SJSA1 (cell line): ENCODE results near the gene TRIM14. TPM values are rescaled to one million over a fixed set of nuclear protein-coding genes. Genes with fewer than 3 reads are reported as not detected.
"Not testable (repeated sequence)": the region's sequence is repeated elsewhere in the genome, so short reads cannot be mapped to it uniquely, and the experiment has no call there.

ENCODE experiments used
- DNase-seq, 2 experiments: peaks; one replicate each; pipeline ENCODE4 v3.0.0-alpha.2; 2015 to 2020; ENCODE audit warnings: low spot score in 2 of 2, low read depth in 1 of 2
- H3K27ac ChIP-seq: fragments of 250-450 bp; sonication (Bioruptor Pico); 2 replicates; pipeline ENCODE4 v1.5.1; 2020; ENCODE audit warnings: mild to moderate bottlenecking, moderate library complexity
- H3K27me3 ChIP-seq: fragments of 250-450 bp; sonication (Bioruptor Pico); replicated peaks from 2 replicates; pipeline ENCODE4 v1.5.1; 2020; ENCODE audit warnings: mild to moderate bottlenecking, moderate library complexity
- H3K36me3 ChIP-seq: fragments of 250-450 bp; sonication (Bioruptor Pico); 2 replicates; pipeline ENCODE4 v1.5.1; 2020; ENCODE audit warnings: mild to moderate bottlenecking
- H3K4me1 ChIP-seq: fragments of 250-450 bp; sonication (Bioruptor Pico); replicated peaks from 2 replicates; pipeline ENCODE4 v1.6.1; 2021; ENCODE audit warnings: mild to moderate bottlenecking
- H3K4me3 ChIP-seq: fragments of 250-450 bp; sonication (Bioruptor Pico); 2 replicates; pipeline ENCODE4 v1.5.1; 2020; ENCODE audit warnings: mild to moderate bottlenecking
- H3K9me3 ChIP-seq: fragments of 250-450 bp; sonication (Bioruptor Pico); replicated peaks from 2 replicates; pipeline ENCODE4 v1.5.1; 2020; ENCODE audit warnings: mild to moderate bottlenecking
- total RNA-seq: library from RNA; depleted of rRNA; stranded (reverse); fragments of >200 nt; shearing (Covaris generic); gene quantifications from 2 replicates; pipeline ENCODE4 v1.2.3, GENCODE V29; 2014

Gene TRIM14
- total RNA-seq, 1 experiment from 2014 or later, result 6.5 TPM

- Histone ChIP-seq H3K27me3 (no peaks in the 10 kb centered on the region), H3K36me3 (no peaks in the 10 kb centered on the region), H3K4me1 (no peaks in the 10 kb centered on the region), H3K4me3 (no peak overlapping the region), H3K27ac (no peak overlapping the region), H3K9me3 (no peaks in the 10 kb centered on the region)
- DNase-seq, result no peak
These were observed 26.4 kb downstream of the TRIM14 start for GRCh38 chr9:98092613-98092931.

DNA sequence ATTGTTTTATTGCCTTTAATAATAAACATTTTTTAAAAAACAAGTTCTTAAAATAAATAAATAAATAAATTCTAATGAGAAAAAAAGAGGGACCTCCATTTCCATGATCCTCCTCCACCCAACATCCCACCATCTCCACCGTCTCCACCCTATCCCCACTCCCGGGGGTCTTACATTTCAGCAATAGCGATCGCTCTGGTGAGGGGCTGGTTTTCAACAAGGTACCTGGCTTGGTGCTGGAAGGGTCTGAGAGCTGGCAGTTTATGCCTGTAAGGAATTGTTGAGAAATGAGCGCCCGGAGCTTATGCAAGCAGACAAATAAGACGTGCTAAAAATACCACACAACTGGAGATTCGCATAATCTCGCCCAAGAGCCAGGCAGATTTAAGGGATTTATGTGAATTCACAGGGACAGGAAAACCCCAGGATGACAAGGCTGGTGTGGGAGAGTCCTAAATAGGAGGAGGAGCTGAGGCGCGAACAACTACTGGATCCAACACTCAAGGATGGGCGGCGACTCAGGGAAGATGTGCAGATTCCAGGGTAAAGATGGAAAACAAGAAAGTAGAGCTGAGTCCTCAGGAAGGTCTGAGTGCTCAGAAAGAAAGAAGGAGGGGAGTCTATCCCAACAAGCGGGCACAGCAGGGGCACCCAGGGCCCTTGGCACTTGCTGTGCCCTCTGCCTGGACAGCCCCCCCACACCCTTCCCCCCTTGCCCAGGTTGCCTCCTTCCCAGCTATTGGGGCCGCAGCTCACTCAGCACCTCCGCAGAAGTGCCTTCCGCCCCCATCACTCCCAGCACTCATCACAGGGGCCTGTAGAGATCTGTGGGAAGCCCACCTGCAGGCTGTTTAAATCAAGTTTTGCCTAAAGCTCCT lies 27.0 kb downstream of the TRIM14 start:
- Histone ChIP-seq H3K9me3 (no peaks in the 10 kb centered on the region), H3K36me3 (no peaks in the 10 kb centered on the region), H3K4me1 (no peaks in the 10 kb centered on the region), H3K4me3 (no peak overlapping the region), H3K27ac (no peak overlapping the region), H3K27me3 (no peaks in the 10 kb centered on the region)
- DNase-seq, result no peak

DNA sequence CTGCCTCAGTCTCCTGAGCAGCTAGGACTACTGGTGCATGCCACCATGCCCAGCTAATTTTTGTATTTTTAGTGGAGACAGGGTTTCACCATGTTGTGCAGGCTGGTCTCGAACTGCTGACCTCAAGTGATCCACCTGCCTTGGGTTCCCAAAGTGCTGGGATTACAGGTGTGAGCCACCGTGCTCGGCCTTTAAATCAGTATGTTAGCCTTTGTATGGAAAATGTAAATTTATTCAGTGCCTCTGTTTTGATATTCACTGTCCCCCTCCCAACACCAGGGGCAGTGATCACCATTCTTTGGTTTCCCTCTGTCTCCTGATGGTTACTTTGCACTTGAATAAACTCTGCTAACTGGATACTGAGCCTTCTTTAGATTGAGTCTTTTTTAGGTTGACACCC lies 28.3 kb downstream of the TRIM14 start:
- H3K36me3 ChIP-seq, H3K4me3 ChIP-seq, DNase-seq, H3K9me3 ChIP-seq, H3K27ac ChIP-seq, H3K27me3 ChIP-seq, H3K4me1 ChIP-seq: not testable (repeated sequence)

DNA sequence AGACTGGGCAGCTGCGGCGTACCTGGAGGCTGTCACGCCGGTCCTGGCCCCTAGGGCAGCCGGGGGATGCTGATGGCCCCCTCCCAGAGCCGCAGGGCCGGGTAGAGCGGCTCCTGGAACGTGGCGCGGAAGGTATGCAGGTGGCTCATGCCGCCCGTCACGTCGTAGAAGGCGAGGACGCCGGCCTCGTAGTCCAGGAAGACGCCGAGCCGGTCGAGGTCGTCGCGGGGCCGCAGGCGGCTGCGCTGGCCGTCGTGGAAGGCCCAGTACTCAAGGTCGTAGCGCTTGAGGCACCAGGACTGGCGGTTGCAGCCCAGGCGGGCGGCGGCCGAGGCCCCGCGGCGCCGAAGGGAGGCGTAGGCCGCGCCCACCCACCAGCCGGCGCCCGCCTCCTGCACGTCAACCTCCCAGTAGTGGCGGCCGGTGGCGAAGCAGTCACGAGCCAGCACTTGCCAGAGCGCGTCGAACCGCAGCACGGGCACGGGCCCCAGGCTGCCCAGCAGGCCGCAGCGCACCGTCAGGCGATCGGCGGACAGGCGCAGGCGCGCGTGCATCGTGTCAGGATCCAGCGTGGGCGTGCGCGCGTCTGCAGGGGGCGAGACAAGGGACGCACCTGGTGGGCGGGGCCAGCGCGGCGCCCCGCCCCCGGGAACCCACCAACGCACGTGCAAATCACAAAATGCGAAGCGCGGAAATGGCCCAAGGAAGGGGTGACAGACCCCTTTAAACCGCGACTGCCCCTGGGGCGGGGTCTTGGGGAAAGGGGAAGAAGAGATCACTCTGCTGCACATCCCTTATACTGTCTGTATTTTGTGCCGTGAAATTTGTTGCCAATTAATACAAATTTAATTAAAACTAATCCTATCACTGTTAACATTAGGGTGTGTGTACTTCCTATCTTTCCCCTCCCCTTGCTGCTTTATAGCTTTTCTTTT lies 31.3 kb downstream of the TRIM14 start:
- Histone ChIP-seq H3K4me1 (no peaks in the 10 kb centered on the region), H3K27me3 (no peaks in the 10 kb centered on the region), H3K4me3 (no peak overlapping the region), H3K27ac (no peak overlapping the region), H3K36me3 (peaks cover 13% of the 10 kb centered on the region), H3K9me3 (no peaks in the 10 kb centered on the region)
- no peak for DNase-seq

GRCh38 chr9:98086461-98086860 lies 32.6 kb downstream of the TRIM14 start:
- DNase-seq, result no peak
- Histone ChIP-seq H3K27me3 (no peaks in the 10 kb centered on the region), H3K36me3 (peaks cover 24% of the 10 kb centered on the region), H3K4me1 (no peaks in the 10 kb centered on the region), H3K9me3 (no peaks in the 10 kb centered on the region), H3K27ac (no peak overlapping the region), H3K4me3 (no peak overlapping the region)

- H3K4me1 ChIP-seq, result no peaks in the 10 kb centered on the region
- no peak for DNase-seq
- peaks cover 29% of the 10 kb centered on the region for H3K36me3 ChIP-seq
- no peaks in the 10 kb centered on the region for H3K27me3 ChIP-seq
- H3K9me3 ChIP-seq, result no peaks in the 10 kb centered on the region
- H3K4me3 ChIP-seq, result no peak overlapping the region
- no peak overlapping the region for H3K27ac ChIP-seq
These were observed 33.1 kb downstream of the TRIM14 start for GRCh38 chr9:98085944-98086343.

DNA sequence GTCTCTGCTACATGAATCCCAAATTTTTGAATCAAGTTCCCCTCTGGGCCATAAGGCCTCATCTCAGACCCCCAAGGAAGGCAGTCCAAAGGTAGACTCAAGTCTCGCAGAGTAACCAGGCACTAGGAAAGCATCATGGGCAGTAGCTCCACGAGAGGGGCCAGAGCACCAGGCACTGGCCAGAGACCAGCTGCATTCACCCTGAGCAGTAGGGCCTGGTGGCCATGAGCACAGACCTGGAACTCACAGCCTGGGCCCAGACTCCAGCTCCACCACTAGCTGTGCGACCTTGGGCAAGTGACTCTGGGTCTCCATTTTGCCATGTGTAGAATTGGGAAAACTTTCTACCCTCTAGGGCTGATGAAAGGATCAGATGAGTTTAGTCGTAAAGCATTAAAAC lies 34.0 kb downstream of the TRIM14 start:
- H3K4me1 ChIP-seq, result no peaks in the 10 kb centered on the region
- H3K9me3 ChIP-seq, result no peaks in the 10 kb centered on the region
- H3K4me3 ChIP-seq, result no peak overlapping the region
- peaks cover 38% of the 10 kb centered on the region for H3K36me3 ChIP-seq
- H3K27ac ChIP-seq, result no peak overlapping the region
- DNase-seq, result no peak
- no peaks in the 10 kb centered on the region for H3K27me3 ChIP-seq

DNA sequence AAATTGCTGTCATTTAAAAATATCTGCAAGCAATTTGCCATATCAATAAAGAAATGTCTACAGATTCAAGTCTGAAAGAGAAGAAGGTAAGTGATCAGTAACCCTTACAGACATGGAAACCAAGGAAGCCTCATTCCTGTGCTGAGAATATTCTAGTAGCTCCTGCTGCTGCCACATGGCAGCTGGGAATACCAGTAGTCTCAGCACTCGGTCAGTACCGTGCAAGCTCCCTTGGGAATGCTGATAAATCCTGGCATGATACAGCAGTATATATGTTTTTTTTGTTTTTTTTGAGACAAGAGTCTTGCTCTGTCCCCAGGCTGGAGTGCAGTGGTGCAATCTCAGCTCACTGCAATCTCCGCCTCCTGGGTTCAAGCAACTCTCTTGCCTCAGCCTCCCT lies 34.6 kb downstream of the TRIM14 start:
- Histone ChIP-seq H3K4me3 (no peak overlapping the region), H3K27ac (no peak overlapping the region), H3K27me3 (no peaks in the 10 kb centered on the region), H3K4me1 (no peaks in the 10 kb centered on the region), H3K9me3 (no peaks in the 10 kb centered on the region), H3K36me3 (peaks cover 44% of the 10 kb centered on the region)
- no peak for DNase-seq

GRCh38 chr9:98083566-98084183 lies 35.3 kb downstream of the TRIM14 start:
- peaks cover 46% of the 10 kb centered on the region for H3K36me3 ChIP-seq

GRCh38 chr9:98083061-98083501 lies 35.9 kb downstream of the TRIM14 start:
- H3K36me3 ChIP-seq, result peaks cover 50% of the 10 kb centered on the region
- DNase-seq, result no peak

More at GRCh38 chr9:98083566-98084183, 35.3 kb downstream of the TRIM14 start:
- no peaks in the 10 kb centered on the region for H3K4me1 ChIP-seq
- no peaks in the 10 kb centered on the region for H3K27me3 ChIP-seq
- DNase-seq, result no peak
- H3K4me3 ChIP-seq, result no peak overlapping the region
- H3K9me3 ChIP-seq, result no peaks in the 10 kb centered on the region
- H3K27ac ChIP-seq, result no peak overlapping the region

GRCh38 chr9:98081477-98082219 lies 37.4 kb downstream of the TRIM14 start:
- Histone ChIP-seq H3K27ac (no peak overlapping the region), H3K4me1 (no peaks in the 10 kb centered on the region)
- no peak for DNase-seq

More at GRCh38 chr9:98083061-98083501, 35.9 kb downstream of the TRIM14 start:
- Histone ChIP-seq H3K9me3 (no peaks in the 10 kb centered on the region), H3K4me1 (no peaks in the 10 kb centered on the region), H3K27me3 (no peaks in the 10 kb centered on the region), H3K4me3 (no peak overlapping the region), H3K27ac (no peak overlapping the region)

GRCh38 chr9:98080780-98081179 lies 38.2 kb downstream of the TRIM14 start:
- Histone ChIP-seq H3K27me3 (no peaks in the 10 kb centered on the region), H3K36me3 (peaks cover 60% of the 10 kb centered on the region), H3K4me1 (no peaks in the 10 kb centered on the region), H3K9me3 (no peaks in the 10 kb centered on the region), H3K27ac (no peak overlapping the region), H3K4me3 (no peak overlapping the region)
- DNase-seq, result no peak

More at GRCh38 chr9:98081477-98082219, 37.4 kb downstream of the TRIM14 start:
- H3K36me3 ChIP-seq, result peaks cover 60% of the 10 kb centered on the region
- no peaks in the 10 kb centered on the region for H3K9me3 ChIP-seq
- H3K4me3 ChIP-seq, result no peak overlapping the region
- H3K27me3 ChIP-seq, result no peaks in the 10 kb centered on the region

- no peak overlapping the region for H3K27ac ChIP-seq
- DNase-seq, result no peak
These were observed 38.7 kb downstream of the TRIM14 start for GRCh38 chr9:98080326-98080725.

More at GRCh38 chr9:98080326-98080725, 38.7 kb downstream of the TRIM14 start:
- H3K4me1 ChIP-seq, result no peaks in the 10 kb centered on the region
- no peak overlapping the region for H3K4me3 ChIP-seq
- no peaks in the 10 kb centered on the region for H3K27me3 ChIP-seq
- H3K36me3 ChIP-seq, result peaks cover 60% of the 10 kb centered on the region
- no peaks in the 10 kb centered on the region for H3K9me3 ChIP-seq
